Measurements from ENCODE around the gene CD274.
"Not testable (repeated sequence)": the region's sequence is repeated elsewhere in the genome, so short reads cannot be mapped to it uniquely, and the experiment has no call there.

The CD274 gene

DNA sequence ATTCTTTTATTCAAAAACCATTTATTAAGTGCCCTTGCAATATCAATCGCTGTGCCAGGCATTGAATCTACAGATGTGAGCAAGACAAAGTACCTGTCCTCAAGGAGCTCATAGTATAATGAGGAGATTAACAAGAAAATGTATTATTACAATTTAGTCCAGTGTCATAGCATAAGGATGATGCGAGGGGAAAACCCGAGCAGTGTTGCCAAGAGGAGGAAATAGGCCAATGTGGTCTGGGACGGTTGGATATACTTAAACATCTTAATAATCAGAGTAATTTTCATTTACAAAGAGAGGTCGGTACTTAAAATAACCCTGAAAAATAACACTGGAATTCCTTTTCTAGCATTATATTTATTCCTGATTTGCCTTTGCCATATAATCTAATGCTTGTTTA lies 18.5 kb downstream of the CD274 start:
- DNase-seq, result peak; percentile 67

DNA sequence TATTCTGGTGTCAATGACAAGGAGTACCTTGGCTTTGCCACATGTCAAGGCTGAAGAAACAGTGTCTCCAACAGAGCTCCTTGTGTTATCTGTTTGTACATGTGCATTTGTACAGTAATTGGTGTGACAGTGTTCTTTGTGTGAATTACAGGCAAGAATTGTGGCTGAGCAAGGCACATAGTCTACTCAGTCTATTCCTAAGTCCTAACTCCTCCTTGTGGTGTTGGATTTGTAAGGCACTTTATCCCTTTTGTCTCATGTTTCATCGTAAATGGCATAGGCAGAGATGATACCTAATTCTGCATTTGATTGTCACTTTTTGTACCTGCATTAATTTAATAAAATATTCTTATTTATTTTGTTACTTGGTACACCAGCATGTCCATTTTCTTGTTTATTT lies 19.8 kb downstream of the CD274 start:
- DNase-seq, result no peak

- DNase-seq, result no peak
Measured at GRCh38 chr9:5470816-5471215, 20.5 kb downstream of the CD274 start.

GRCh38 chr9:5475611-5476010 lies 25.3 kb downstream of the CD274 start:
- not testable (repeated sequence) for DNase-seq

DNA sequence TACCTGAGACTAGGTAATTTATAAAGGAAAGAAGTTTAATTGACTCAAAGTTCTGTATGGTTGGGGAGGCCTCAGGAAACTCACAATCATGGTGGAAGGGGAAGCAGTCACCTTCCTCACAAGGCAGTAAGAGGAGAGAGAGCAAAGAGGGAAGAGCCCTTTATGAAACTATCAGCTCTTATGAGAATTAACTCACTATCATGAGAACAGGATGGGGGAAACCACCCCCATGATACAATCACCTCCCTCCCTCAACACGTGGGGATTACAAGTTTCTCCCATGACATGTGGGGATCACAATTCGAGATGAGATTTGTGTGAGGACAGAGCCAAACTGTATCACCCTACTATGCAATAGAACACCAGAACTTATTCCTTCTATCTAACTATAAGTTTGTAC lies 27.9 kb downstream of the CD274 start:
- peak; percentile 93 for DNase-seq

DNA sequence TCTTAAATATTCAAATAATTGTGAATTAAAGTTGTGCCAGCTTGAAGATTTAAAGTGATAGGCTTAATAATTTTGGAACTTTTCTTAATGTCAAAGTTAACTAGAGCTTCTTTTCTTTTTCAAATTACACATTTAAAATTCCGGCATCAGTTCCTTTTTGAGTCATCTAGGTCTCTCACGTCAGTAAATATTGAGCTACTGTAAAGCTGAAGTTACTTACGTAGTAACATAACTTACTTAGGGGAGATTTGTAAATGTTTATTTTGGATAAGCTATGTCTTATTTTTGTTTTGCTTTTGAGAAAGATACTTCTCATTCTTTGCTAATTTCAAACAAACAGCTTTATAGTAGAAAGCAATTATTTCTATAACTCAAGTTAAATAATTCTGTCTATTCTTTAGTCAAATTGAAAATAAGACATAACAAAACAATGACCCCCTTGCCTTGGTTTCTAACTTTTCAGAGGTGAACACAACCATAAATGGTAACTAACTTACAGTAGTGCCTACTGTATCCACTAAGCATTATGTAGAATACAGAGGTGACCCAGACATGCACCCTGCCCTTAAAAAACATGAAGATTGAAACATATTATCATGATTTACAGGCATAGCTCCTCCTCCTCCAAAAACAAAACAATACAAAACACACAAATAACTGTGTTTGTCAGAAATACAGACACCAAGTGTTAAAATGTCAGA lies 29.8 kb downstream of the CD274 start:
- DNase-seq, result no peak

GRCh38 chr9:5480919-5481318 lies 30.6 kb downstream of the CD274 start:
- DNase-seq, result no peak

GRCh38 chr9:5481322-5482040 lies 31.1 kb downstream of the CD274 start:
- DNase-seq, result peak; percentile 50

DNA sequence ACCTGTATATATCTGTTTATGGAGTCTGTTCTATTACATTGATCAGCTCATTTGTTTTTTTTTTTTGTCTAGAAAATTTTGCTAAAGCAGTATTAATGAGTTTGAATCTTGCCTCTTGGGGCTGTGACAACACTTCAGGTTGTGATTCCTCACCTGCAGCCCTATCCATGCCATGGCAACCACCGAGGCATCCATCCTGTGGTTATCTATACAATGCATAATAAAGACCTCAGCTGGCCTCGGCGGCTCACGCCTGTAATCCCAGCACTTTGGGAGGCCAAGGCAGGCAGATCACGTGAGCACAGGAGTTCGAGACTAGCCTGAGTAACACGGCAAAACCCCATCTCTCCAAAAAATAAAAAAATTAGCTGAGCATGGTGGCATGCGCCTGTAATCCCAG lies 31.9 kb downstream of the CD274 start:
- no peak for DNase-seq

GRCh38 chr9:5483306-5483705 lies 33.0 kb downstream of the CD274 start:
- peak; percentile 58 for DNase-seq

- DNase-seq, result no peak
Measured at GRCh38 chr9:5485378-5486085, 35.2 kb downstream of the CD274 start.

DNA sequence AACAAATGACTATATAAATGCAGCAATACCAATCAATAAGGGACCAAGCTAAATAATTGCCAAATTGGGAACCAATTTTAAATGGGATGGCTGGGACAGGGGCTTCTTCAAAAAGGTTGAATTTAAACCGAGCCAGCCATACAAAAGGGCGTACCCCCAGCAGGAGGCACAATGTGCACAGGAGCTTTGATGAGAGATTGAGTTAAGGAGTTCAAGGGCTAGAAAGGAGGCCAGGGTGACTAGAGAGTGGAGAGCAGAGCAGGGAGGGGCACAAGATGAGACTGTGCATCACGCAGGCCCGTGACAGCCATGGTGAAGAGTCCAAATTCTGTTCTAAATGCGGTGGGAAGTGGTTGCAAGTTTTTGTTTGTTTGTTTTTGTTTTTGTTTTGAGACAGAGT lies 36.6 kb downstream of the CD274 start:
- DNase-seq, result no peak

DNA sequence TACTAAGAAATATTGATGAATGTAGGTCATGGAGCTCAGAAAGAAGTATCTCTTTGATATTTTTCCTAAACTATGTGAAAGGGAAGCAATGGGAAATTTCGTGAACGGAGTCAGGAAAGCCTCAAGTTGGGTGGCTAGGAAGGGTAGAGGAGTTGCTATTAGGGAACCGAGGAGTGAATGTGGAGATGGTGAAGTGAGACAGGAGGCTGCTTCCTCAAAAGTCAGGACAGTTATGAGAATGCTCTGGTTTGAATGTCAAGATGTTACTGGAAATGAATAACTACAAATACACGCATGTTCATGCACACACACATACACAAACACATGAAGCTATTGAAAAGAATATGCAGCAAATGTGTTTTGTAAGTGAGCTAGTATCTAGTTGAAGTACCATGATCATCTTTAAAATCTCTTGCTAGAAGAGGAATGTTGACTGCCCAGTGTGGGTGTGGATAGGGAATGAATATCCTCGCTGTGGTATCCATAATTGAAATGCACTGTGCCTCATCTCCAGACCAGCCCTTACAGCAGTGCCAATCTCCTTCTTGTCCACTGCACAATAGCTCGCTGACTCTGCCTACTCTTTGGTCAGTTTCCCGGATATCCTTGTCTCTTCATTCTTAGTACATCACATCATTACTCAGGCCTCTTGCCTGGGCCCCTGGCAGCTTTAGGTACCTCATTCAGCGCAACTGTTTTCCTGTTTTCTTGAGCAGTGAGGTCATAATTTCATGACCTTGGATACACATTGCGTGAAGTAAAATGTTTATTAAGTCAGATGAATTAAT lies 38.1 kb downstream of the CD274 start:
- DNase-seq, result peak; percentile 41

DNA sequence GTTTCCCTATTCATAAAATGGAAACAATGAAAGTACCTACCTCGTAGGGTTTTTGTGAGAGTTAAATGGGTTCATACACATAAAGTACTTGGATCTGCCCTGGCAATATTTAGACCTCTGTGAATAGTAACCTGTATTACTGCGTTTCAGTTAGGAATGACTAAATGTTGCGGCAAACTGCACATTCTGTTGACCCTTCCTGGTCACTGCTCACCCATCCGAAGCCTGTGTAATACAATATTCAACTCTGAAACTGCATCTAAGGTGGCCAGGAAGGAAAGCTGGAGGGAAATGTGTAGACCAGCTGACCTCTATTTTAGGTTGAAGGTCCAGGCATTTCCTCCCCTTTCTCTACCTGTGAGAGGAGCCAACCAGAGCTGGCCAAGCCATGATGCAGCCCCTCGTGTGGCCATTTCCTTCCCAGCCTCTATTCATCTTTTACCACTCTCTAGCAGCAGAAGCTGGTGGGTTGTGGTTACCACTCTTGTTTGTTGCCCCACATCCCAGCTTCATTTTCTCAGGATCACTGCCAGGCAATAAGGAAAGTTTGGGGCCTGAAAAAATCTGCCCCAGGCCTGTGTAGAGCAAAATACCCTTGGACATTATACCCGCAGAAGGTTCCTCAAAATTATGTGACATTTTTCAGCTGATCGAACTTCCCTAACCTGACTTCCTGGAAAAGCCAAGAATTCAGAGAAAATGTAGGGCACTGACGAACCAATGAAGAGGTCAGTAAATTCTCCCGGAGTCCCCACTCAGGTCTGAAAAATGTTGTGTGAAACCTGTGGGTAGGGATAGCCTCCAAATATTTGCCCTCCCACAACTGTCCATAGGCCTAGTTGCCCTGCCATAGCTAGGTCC lies 39.5 kb downstream of the CD274 start:
- DNase-seq, result peak; percentile 71

- DNase-seq, result peak; percentile 70
Measured at GRCh38 chr9:5492965-5493678, 42.8 kb downstream of the CD274 start.

GRCh38 chr9:5493679-5494511 lies 43.6 kb downstream of the CD274 start:
- DNase-seq, result peak; percentile 91

GRCh38 chr9:5494765-5495164 lies 44.4 kb downstream of the CD274 start:
- DNase-seq, result not testable (repeated sequence)

DNA sequence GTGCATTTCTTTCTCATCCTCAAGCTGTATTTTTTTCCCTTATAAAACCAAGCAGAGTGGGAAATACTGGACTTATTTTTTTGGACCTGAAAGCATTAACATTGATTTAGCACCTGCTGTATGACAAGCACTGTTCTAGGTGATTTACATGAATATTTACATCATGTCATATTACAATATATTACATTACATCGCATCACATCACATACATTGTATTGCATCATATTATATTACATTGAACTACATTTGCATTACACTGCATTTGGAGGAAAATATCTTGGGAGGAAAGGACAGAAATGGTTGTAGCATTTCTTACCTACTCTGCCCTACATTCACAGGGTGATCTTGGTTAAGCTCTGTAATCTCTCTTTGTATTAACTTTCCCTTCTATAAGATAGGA lies 48.8 kb downstream of the CD274 start:
- no peak for DNase-seq

DNA sequence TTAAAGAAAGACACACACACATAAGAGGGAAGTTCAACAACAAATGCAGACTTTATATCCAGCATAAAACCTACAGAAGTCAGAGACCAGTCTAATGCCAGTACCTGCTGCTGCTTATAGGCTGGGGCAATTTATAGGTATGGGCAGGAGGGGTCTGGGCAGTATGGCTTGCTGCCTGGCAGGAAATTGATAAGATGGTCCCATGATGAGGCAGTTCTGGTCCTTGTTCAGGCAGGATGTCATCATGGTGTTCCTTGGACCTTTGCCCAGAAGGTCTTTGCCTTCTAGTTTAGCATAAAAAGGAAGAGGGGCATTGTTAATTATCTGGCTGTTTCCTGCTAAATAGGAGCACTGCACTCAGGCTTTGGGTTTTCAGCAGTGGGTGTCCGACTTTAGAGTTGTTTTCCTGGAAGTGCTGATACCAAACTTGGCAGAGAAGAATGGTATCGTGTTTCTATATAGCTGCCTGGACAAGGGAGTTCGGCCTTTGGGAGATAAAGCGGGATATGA lies 49.6 kb downstream of the CD274 start:
- no peak for DNase-seq

Measured in inflammatory macrophage treated with lipopolysaccharide for 4 hours (primary cell).